ENCODE measurements around the gene TMEM263.

GRCh38 chr12:106907411-106907810, 48.3 kb upstream of the TMEM263 start:
- TF ChIP-seq CTCF (IDR thresholded peaks at IDR 0.05) (no peak), POLR2A (IDR thresholded peaks at IDR 0.05) (no peak)
